Lower lobe of right lung (tissue), 2 donors: ENCODE data around the gene ATP8B1. TPM values are rescaled to one million over a fixed set of nuclear protein-coding genes. Genes with fewer than 3 reads are reported as not detected.

Experiments used
- ATAC-seq, 2 donors: fragments of 200-7000 bp; cut with Tn5 transposase; one replicate each; pipeline ENCODE4 v1.9.1; 2020 to 2022; ENCODE audit warnings: mild to moderate bottlenecking in 2 of 2, moderate library complexity in 2 of 2
- DNase-seq: peaks from one replicate; pipeline ENCODE4 v3.0.0-alpha.2; 2020
- H3K27ac ChIP-seq: fragments of 200-600 bp; one replicate; pipeline ENCODE4 v1.8.0; 2022
- H3K27me3 ChIP-seq: fragments of 200-600 bp; one replicate; pipeline ENCODE4 v1.8.0; 2022; ENCODE audit warnings: low read depth
- H3K36me3 ChIP-seq: fragments of 200-600 bp; one replicate; pipeline ENCODE4 v1.8.0; 2022; ENCODE audit warnings: mild to moderate bottlenecking
- H3K4me1 ChIP-seq: fragments of 200-600 bp; one replicate; pipeline ENCODE4 v1.8.0; 2022
- H3K4me3 ChIP-seq: fragments of 200-600 bp; one replicate; pipeline ENCODE4 v1.8.0; 2022; ENCODE audit warnings: mild to moderate bottlenecking
- H3K9me3 ChIP-seq: fragments of 200-600 bp; one replicate; pipeline ENCODE4 v1.8.0; 2022
- CTCF ChIP-seq: fragments of 200-600 bp; IDR thresholded peaks from one replicate; pipeline ENCODE4 v1.8.0; 2022; ENCODE audit warnings: antibody characterized with exemption, mild to moderate bottlenecking
- intact Hi-C: fragments of 100-400 bp; cut with DNase I; formaldehyde crosslinking; loops from one replicate; pipeline ENCODE4 v1.11.0; 2022
- total RNA-seq: library from RNA; stranded (reverse); fragmentation: NEBNext Ultra II Directional; extraction: Animal tissue kit (Norgen Biotek cat#: 25700); gene quantifications from one replicate; pipeline ENCODE4 v1.2.1, GENCODE V29; 2021
- donor health status: DM: no; HTN: yes; CAD: no; lungs with severe emphysema.

Gene ATP8B1
- total RNA-seq, 1 donor from 2014 or later = 27.2 TPM

DNA sequence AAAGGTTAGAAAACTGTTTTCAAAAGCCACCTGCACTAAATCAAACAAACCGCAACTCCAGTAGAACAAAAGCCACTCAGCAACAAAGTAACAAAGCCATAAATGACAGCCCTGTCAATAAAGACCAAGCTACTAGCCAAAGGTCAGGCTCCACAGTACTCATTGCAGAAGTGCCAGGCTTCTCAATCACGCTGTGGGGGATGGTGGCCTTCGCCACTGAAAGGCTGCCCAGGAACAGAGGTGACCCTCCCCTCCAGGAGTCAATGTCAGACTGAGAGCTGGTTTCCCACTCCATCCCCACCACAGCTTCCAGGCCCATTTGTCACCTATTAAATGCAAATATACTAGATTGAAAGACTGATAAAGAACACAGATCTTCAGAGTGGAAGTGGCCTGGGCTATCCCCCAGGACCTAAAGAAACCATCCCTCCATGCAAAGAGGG, 5.9 kb downstream of the ATP8B1 start:
- ATAC-seq (peak; percentile 36 to 47), DNase-seq (no peak)
- Histone ChIP-seq H3K4me3 (no peak overlapping the region), H3K9me3 (no peaks in the 10 kb centered on the region), H3K27me3 (peaks cover 3% of the 10 kb centered on the region), H3K36me3 (no peaks in the 10 kb centered on the region), H3K4me1 (peaks cover 25% of the 10 kb centered on the region), H3K27ac (no peak overlapping the region)
- no peak for TF ChIP-seq CTCF
- intact Hi-C loops = no loop called here

- Histone ChIP-seq H3K27ac (no peak overlapping the region), H3K4me1 (peaks cover 31% of the 10 kb centered on the region), H3K4me3 (no peak overlapping the region), H3K36me3 (no peaks in the 10 kb centered on the region), H3K27me3 (no peaks in the 10 kb centered on the region), H3K9me3 (no peaks in the 10 kb centered on the region)
- ATAC-seq (no peak), DNase-seq (no peak)
- intact Hi-C loops = no loop called here
- TF ChIP-seq CTCF = no peak
Observed at GRCh38 chr18:57794951-57795728, 8.0 kb downstream of the ATP8B1 start.

DNA sequence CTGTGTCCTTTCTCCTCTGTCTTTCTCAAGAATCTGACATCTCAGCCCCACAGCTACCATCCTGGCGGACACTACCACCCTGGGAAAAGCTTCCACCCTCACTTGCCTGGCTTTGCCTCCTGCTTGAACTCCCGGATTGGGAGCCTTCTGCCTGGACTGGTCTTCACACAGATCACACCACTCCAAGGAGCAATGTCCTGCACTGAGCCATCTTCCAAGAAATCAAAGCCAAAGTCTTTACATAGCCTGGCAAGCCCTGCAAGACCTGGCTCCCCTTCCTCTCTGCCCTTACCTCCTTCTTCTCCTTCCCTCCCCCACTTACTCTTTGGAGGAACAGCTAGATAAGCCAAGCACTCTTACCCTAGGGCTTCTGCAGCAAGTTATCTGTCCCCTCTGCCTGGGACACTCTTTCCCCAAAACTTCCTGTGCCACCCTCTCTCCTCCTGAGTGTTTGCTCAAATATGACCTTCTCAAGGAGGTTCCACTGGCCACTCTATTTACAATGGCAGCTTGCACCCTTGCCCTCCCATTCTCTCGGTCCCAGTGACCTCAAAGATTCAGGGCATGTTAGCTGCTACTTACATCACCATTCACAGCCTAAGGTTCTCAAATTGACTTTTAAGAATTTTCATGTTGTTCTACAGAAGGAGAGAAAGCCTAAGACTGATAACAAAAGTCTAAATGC, 9.7 kb downstream of the ATP8B1 start:
- intact Hi-C loops = no loop called here
- peak in 1 of 2 donors; percentile 44 for ATAC-seq
- peaks cover 44% of the 10 kb centered on the region for H3K4me1 ChIP-seq
- TF ChIP-seq CTCF = no peak
- H3K4me3 ChIP-seq = no peak overlapping the region
- peak overlapping the region; percentile 58 for H3K27ac ChIP-seq
- no peaks in the 10 kb centered on the region for H3K9me3 ChIP-seq
- no peak for DNase-seq
- no peaks in the 10 kb centered on the region for H3K36me3 ChIP-seq
- H3K27me3 ChIP-seq = no peaks in the 10 kb centered on the region

GRCh38 chr18:57792631-57793301, 10.3 kb downstream of the ATP8B1 start:
- no peak for TF ChIP-seq CTCF
- Histone ChIP-seq H3K27ac (peak overlapping the region; percentile 58), H3K27me3 (no peaks in the 10 kb centered on the region), H3K4me3 (peak overlapping the region; percentile 18), H3K36me3 (no peaks in the 10 kb centered on the region), H3K9me3 (no peaks in the 10 kb centered on the region), H3K4me1 (peaks cover 48% of the 10 kb centered on the region)
- no peak for DNase-seq
- intact Hi-C loops = no loop called here
- ATAC-seq = peak; percentile 49 to 54

DNA sequence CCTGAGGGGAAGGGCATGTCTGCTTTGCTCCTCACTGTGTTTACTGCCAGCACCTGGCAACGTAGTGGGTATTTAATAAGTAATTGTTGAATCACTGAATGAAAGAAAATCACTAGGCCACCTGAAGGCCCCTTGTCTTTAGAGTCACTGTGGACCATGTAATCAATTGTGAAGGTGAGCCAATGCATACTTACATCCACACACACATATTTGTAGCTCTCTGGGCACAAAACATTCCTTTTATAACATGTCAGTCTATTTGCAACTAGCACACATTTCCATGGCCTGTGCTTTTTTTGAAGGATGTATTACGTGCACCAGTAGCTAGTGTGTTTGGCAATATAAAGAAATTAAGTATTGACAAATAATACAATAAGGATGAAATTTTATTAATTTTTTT, 11.2 kb downstream of the ATP8B1 start:
- intact Hi-C loops = no loop called here
- no peak for ATAC-seq

More for the DNA sequence above, 11.2 kb downstream of the ATP8B1 start:
- Histone ChIP-seq H3K4me3 (no peak overlapping the region), H3K4me1 (peaks cover 46% of the 10 kb centered on the region), H3K9me3 (no peaks in the 10 kb centered on the region), H3K36me3 (no peaks in the 10 kb centered on the region), H3K27ac (peak overlapping the region; percentile 58), H3K27me3 (no peaks in the 10 kb centered on the region)
- no peak for DNase-seq
- TF ChIP-seq CTCF = no peak
